ENCODE results near the gene TEKT1.

Gene TEKT1

GRCh38 chr17:6757747-6758146 lies 73.8 kb downstream of the TEKT1 start:
- DNase-seq (ENCODE audit: low read depth) = no peak

- DNase-seq (ENCODE audit: low read depth) = no peak
Observed at GRCh38 chr17:6756425-6757031, 75.0 kb downstream of the TEKT1 start.

DNA sequence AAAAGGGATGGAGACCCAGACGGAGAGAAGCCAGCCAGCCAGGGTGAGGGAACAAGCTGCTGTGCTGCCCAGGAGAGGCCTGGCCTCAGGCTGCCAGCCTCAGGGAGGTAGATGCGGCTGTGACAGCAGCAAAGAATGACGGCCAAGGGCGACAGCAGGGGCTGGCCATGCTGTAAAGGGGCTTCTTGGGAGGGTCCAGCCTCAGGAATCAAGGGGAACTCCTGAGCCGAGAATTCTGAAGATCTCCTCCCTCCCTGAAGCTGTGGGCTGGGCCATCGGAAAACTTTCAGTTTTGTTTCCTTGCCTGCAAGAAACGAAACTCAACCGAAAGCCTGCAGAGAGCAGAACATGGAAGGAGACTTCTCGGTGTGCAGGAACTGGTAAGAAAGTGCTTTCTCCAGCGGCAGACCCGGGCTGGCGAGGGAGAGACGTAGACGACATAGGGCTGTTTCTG lies 75.8 kb downstream of the TEKT1 start, which contains the start of gene XAF1:
TSS of gene XAF1 (plus strand) at position 316 of the 454 bp plus-strand sequence. CDS start at position 349, 33 bp downstream.
- DNase-seq (ENCODE audit: low read depth) = peak; percentile 64

DNA sequence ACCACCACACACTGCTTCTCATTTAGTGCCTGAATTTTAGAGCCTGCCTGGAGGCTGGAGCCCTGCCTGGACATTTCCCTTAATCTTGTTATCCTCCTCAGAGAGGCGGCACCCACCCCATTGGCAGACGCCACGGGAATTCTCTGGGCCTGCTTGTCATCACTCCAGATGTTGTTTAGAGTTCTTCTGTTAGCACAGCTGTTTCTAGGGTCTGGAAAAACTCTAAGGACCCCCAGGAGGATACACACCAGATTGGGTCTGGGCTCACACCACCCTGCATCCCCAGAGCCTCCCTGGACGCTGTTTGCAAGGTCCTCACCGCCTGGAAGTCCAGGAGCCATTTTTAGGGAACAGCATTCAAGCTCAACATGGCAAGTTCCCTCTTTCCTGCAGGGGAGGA lies 76.2 kb downstream of the TEKT1 start:
- peak; percentile 33 for DNase-seq (ENCODE audit: low read depth)

DNA sequence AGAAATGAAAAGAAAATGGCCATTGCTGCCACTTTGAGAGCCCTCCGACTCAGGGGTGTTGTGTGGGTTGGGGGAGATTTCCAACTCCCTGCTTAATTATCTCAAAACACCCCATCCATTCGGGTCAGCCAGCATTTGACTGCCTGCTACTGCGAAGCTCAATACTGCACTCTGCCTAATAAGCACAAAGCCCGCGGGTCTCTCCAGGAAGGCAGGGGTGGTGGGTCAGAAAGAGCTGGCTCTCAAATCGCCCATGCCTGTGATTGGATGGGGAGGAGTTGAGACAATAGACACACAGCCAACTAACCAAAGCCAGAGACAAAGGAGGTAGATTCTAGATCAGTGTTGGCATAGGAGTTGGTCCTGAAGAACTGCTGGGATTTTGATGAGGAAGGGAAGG lies 78.0 kb downstream of the TEKT1 start:
- no peak for DNase-seq (ENCODE audit: low read depth)

DNA sequence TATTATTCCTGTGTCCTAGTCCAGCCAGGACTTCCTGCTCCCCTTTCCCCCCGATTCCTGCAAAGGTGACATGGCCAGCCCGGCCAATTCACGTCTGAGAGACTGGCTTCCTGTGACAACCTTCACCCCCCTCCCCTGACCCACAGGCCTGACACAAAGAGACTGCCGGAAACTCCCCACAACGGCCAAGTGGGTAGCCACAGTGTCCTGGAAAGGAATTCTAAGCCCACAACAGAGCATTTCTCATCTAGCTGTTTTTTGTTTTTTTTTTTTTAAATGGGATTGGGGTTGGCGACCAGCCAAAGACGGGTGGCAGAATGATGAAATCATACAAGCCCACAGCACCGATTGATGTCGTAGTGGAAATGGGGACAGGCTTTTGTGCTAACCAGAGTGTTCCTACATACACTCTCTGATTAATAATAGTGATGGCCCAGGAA lies 78.5 kb downstream of the TEKT1 start:
- peak; percentile 53 for DNase-seq (ENCODE audit: low read depth)

DNA sequence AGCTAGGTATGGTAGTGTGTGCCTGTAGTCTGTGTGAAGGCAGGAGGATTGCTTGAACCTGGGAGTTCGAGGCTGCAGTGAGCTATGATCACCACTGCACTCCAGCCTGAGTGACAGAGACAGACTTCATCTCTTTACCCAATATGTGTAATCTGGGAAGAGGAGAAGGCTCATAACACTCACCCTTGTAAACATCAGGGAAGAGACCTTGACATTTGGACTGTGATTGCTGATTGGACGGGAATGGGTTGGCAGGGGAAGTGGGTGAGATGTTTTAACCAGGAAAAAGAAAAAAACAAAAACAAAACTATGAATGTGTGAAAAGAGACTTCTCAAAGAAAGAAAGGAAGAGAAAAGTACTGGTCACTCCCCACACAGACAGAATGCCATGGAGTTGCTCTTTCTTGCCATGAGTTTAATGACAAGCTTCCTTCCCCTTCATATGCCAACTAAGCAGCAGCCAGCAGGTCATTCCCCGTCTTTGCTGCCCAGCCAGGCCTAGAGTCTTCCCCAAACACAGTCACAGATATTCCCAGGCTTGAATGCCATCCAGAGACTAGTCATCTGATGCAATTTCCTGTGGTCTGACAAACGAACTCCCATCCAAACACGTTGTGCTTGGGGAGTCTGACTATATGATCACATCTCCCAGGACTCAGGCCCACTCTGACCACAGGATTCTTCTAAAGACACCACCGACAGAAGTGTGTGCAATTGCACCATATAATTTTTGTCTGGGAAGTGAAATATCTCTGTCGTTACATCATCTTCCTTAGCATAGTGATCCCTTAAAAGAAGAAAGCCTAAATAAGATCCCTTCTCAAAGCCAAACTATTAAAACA lies 79.2 kb downstream of the TEKT1 start:
- peak; percentile 99 for DNase-seq (ENCODE audit: low read depth)

- no peak for DNase-seq (ENCODE audit: low read depth)
Observed at GRCh38 chr17:6749519-6749918, 82.0 kb downstream of the TEKT1 start.

- DNase-seq (ENCODE audit: low read depth) = no peak
Observed at GRCh38 chr17:6748617-6749016, 82.9 kb downstream of the TEKT1 start.
